ENCODE data around the gene VDR. TPM values are rescaled to one million over a fixed set of nuclear protein-coding genes. Genes with fewer than 3 reads are reported as not detected.
A peak's percentile ranks its signal among the peaks of the same experiment; 100 is the strongest.

VDR gene
- total and polyA plus RNA-seq, 4 donors = 2.2 to 9.3 (median 7.4) TPM

- Histone ChIP-seq H3K4me3 (ENCODE audit: low read length in 2 of 2) (no peak overlapping the region), H3K9me3 (ENCODE audit: control insufficient read depth, low read length) (no peaks in the 10 kb centered on the region), H3K36me3 (ENCODE audit: control insufficient read depth in 1 of 2, insufficient read depth in 2 of 2, low read length in 1 of 2) (no peaks in the 10 kb centered on the region), H3K27me3 (ENCODE audit: control insufficient read depth in 1 of 2, insufficient read depth in 2 of 2, low read length in 1 of 2) (no peaks in the 10 kb centered on the region), H3K4me1 (ENCODE audit: control insufficient read depth in 1 of 2, insufficient read depth in 2 of 2, low read length in 2 of 2) (no peaks in the 10 kb centered on the region), H3K27ac (ENCODE audit: low read depth in 1 of 2, low read length in 2 of 2) (no peak overlapping the region)
- WGBS, 2 donors = 37 to 38% methylated on average over 10 of the region's 10 CpGs
- DNase-seq = no peak
- intact Hi-C loops (cut with DNase I) = loop anchor here (2.0 to 5.0 kb wide), 4 partner anchors 36 to 124 kb away; no protein-coding TSS in a partner anchor
- ATAC-seq (ENCODE audit: low FRiP score) = peak; percentile 58
Observed at GRCh38 chr12:47838286-47838931, 66.4 kb downstream of the VDR start.

- ATAC-seq (ENCODE audit: low FRiP score) (peak; percentile 82), DNase-seq (peak; percentile 73 to 90)
- 50 to 53% methylated on average over 13 of the region's 13 CpGs for WGBS, 2 donors
- Histone ChIP-seq H3K36me3 (ENCODE audit: control insufficient read depth in 1 of 2, insufficient read depth in 2 of 2, low read length in 1 of 2) (no peaks in the 10 kb centered on the region), H3K4me3 (ENCODE audit: low read length in 2 of 2) (no peak overlapping the region), H3K27me3 (ENCODE audit: control insufficient read depth in 1 of 2, insufficient read depth in 2 of 2, low read length in 1 of 2) (no peaks in the 10 kb centered on the region), H3K27ac (ENCODE audit: low read depth in 1 of 2, low read length in 2 of 2) (no peak overlapping the region), H3K4me1 (ENCODE audit: control insufficient read depth in 1 of 2, insufficient read depth in 2 of 2, low read length in 2 of 2) (no peaks in the 10 kb centered on the region), H3K9me3 (ENCODE audit: control insufficient read depth, low read length) (no peaks in the 10 kb centered on the region)
- intact Hi-C loops (cut with DNase I) = loop anchor here (2.0 to 5.0 kb wide), 5 partner anchors 35 to 123 kb away; no protein-coding TSS in a partner anchor
Observed at GRCh38 chr12:47837190-47838171, 67.3 kb downstream of the VDR start.

GRCh38 chr12:47835831-47836155, 69.0 kb downstream of the VDR start:
- no peak for DNase-seq
- no peaks in the 10 kb centered on the region for H3K27me3 ChIP-seq (ENCODE audit: control insufficient read depth in 1 of 2, insufficient read depth in 2 of 2, low read length in 1 of 2)
- no peaks in the 10 kb centered on the region for H3K4me1 ChIP-seq (ENCODE audit: control insufficient read depth in 1 of 2, insufficient read depth in 2 of 2, low read length in 2 of 2)
- no peak overlapping the region for H3K4me3 ChIP-seq (ENCODE audit: low read length in 2 of 2)
- no peaks in the 10 kb centered on the region for H3K36me3 ChIP-seq (ENCODE audit: control insufficient read depth in 1 of 2, insufficient read depth in 2 of 2, low read length in 1 of 2)
- no peak for ATAC-seq (ENCODE audit: low FRiP score)
- no peak overlapping the region for H3K27ac ChIP-seq (ENCODE audit: low read depth in 1 of 2, low read length in 2 of 2)
- H3K9me3 ChIP-seq (ENCODE audit: control insufficient read depth, low read length) = no peaks in the 10 kb centered on the region
- intact Hi-C loops (cut with DNase I) = loop anchor here (2.0 to 5.0 kb wide), 4 partner anchors 29 to 58 kb away; no protein-coding TSS in a partner anchor
- WGBS, 2 donors = 94 to 95% methylated on average over 3 of the region's 3 CpGs

- ATAC-seq (ENCODE audit: low FRiP score) (no peak), DNase-seq (peak in 1 of 2 donors; percentile 40)
- Histone ChIP-seq H3K4me3 (ENCODE audit: low read length in 2 of 2) (no peak overlapping the region), H3K27me3 (ENCODE audit: control insufficient read depth in 1 of 2, insufficient read depth in 2 of 2, low read length in 1 of 2) (no peaks in the 10 kb centered on the region), H3K36me3 (ENCODE audit: control insufficient read depth in 1 of 2, insufficient read depth in 2 of 2, low read length in 1 of 2) (no peaks in the 10 kb centered on the region), H3K4me1 (ENCODE audit: control insufficient read depth in 1 of 2, insufficient read depth in 2 of 2, low read length in 2 of 2) (no peaks in the 10 kb centered on the region), H3K27ac (ENCODE audit: low read depth in 1 of 2, low read length in 2 of 2) (no peak overlapping the region), H3K9me3 (ENCODE audit: control insufficient read depth, low read length) (no peaks in the 10 kb centered on the region)
- intact Hi-C loops (cut with DNase I) = loop anchor here (2.0 to 5.0 kb wide), 3 partner anchors 28 to 58 kb away; no protein-coding TSS in a partner anchor
- WGBS, 2 donors = 94 to 96% methylated on average over 12 of the region's 12 CpGs
Observed at GRCh38 chr12:47835006-47835830, 69.6 kb downstream of the VDR start.

GRCh38 chr12:47834199-47834903, 70.4 kb downstream of the VDR start:
- no peak overlapping the region for H3K4me3 ChIP-seq (ENCODE audit: low read length in 2 of 2)
- DNase-seq (peak in 1 of 2 donors; percentile 40), ATAC-seq (ENCODE audit: low FRiP score) (no peak)
- intact Hi-C loops (cut with DNase I) = loop anchor here in 1 of 2 donors (2.0 kb wide), 1 partner anchor 28 kb away; no protein-coding TSS in a partner anchor
- H3K4me1 ChIP-seq (ENCODE audit: control insufficient read depth in 1 of 2, insufficient read depth in 2 of 2, low read length in 2 of 2) = no peaks in the 10 kb centered on the region
- no peaks in the 10 kb centered on the region for H3K36me3 ChIP-seq (ENCODE audit: control insufficient read depth in 1 of 2, insufficient read depth in 2 of 2, low read length in 1 of 2)
- no peaks in the 10 kb centered on the region for H3K9me3 ChIP-seq (ENCODE audit: control insufficient read depth, low read length)
- 88 to 92% methylated on average over 8 of the region's 8 CpGs for WGBS, 2 donors
- no peak overlapping the region for H3K27ac ChIP-seq (ENCODE audit: low read depth in 1 of 2, low read length in 2 of 2)
- H3K27me3 ChIP-seq (ENCODE audit: control insufficient read depth in 1 of 2, insufficient read depth in 2 of 2, low read length in 1 of 2) = no peaks in the 10 kb centered on the region

- H3K4me3 ChIP-seq (ENCODE audit: low read length in 2 of 2) = no peak overlapping the region
- peaks cover 0 to under 1% of the 10 kb centered on the region in 2 donors for H3K4me1 ChIP-seq (ENCODE audit: control insufficient read depth in 1 of 2, insufficient read depth in 2 of 2, low read length in 2 of 2)
- no peaks in the 10 kb centered on the region for H3K9me3 ChIP-seq (ENCODE audit: control insufficient read depth, low read length)
- H3K27me3 ChIP-seq (ENCODE audit: control insufficient read depth in 1 of 2, insufficient read depth in 2 of 2, low read length in 1 of 2) = no peaks in the 10 kb centered on the region
- WGBS, 2 donors = 93 to 95% methylated on average over 12 of the region's 12 CpGs
- no peaks in the 10 kb centered on the region for H3K36me3 ChIP-seq (ENCODE audit: control insufficient read depth in 1 of 2, insufficient read depth in 2 of 2, low read length in 1 of 2)
- H3K27ac ChIP-seq (ENCODE audit: low read depth in 1 of 2, low read length in 2 of 2) = no peak overlapping the region
- peak in 1 of 2 donors; percentile 21 for DNase-seq
- intact Hi-C loops (cut with DNase I) = loop anchor here in 1 of 2 donors (2.0 kb wide), 1 partner anchor 27 kb away; no protein-coding TSS in a partner anchor
- ATAC-seq (ENCODE audit: low FRiP score) = no peak
Observed at GRCh38 chr12:47833591-47834012, 71.2 kb downstream of the VDR start.

- H3K4me1 ChIP-seq (ENCODE audit: control insufficient read depth in 1 of 2, insufficient read depth in 2 of 2, low read length in 2 of 2) = peaks cover 0 to 4% of the 10 kb centered on the region in 2 donors
Observed at GRCh38 chr12:47832263-47832933, 72.4 kb downstream of the VDR start.

More at GRCh38 chr12:47832263-47832933, 72.4 kb downstream of the VDR start:
- no peaks in the 10 kb centered on the region for H3K36me3 ChIP-seq (ENCODE audit: control insufficient read depth in 1 of 2, insufficient read depth in 2 of 2, low read length in 1 of 2)
- peak; percentile 42 to 62 for DNase-seq
- no peak overlapping the region for H3K4me3 ChIP-seq (ENCODE audit: low read length in 2 of 2)
- ATAC-seq (ENCODE audit: low FRiP score) = no peak
- intact Hi-C loops (cut with DNase I) = no loop called here
- WGBS, 2 donors = 80 to 90% methylated on average over 12 to 13 of the region's 13 CpGs
- no peak overlapping the region for H3K27ac ChIP-seq (ENCODE audit: low read depth in 1 of 2, low read length in 2 of 2)
- H3K27me3 ChIP-seq (ENCODE audit: control insufficient read depth in 1 of 2, insufficient read depth in 2 of 2, low read length in 1 of 2) = no peaks in the 10 kb centered on the region
- H3K9me3 ChIP-seq (ENCODE audit: control insufficient read depth, low read length) = no peaks in the 10 kb centered on the region
